NCI-H82 treated with DMSO at 0.1 percent for 48 hours (cell line): Measurements from ENCODE around the gene RIPOR1.

Experiments used
- DNase-seq: peaks from one replicate; lab custom pipeline; 2025; ENCODE audit not compliant: unreplicated experiment; lab: John Stamatoyannopoulos, UW

Gene RIPOR1

DNA sequence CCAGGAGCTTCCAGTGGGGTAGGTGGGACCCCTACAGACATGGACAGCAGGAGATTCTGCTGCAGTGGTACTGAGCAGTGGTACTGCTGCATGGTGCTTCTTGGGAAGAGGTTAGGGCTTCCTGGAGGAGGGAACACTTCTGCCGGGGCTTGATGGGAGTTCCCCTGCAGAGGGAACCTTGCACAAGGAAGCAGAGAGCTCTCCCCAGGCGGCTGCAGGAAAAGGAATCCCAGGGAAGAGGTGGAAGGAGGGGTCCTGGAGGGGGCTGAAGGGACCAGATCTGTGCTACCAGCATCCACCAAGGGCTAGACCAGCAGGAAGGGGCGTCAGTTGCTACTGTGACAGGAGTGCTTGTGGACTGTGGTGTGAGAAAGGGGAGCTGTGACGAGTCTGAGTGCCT lies 10.6 kb downstream of the RIPOR1 start:
- no peak for DNase-seq

DNA sequence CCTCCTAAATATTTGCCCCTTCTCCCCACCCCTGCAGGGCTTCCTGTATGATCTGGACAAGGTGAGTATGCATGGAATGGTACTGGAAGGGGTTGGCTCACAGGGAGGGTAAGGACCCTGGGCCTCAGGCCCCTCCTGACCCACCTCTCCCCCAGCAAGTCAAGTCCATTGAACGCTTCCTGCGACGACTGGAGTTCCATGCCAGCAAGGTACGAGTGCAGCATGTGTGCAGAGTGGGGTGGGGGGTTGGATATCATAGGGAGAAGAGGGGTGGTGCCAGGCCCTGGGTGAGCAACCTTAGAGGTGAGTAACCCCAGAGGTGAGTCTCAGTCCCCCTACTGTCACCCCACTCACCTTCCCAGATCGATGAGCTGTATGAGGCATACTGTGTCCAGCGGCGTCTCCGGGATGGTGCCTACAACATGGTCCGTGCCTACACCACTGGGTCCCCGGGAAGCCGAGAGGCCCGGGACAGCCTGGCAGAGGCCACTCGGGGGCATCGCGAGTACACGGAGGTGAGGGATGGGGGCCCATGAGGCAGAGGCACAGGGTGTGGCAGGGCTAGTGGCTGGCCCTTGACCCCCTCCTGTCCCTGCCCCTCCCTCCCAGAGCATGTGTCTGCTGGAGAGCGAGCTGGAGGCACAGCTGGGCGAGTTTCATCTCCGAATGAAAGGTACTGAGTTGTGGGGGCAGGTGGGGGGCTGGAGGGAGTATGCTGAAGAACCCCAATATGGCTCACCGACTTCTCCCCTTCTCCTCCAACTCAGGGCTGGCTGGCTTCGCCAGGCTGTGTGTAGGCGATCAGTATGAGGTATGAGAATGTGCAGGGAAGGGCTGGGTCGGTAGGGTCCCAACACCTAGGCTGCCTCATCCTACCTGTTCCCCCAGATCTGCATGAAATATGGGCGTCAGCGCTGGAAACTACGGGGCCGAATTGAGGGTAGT lies 11.3 kb downstream of the RIPOR1 start:
- DNase-seq: no peak

DNA sequence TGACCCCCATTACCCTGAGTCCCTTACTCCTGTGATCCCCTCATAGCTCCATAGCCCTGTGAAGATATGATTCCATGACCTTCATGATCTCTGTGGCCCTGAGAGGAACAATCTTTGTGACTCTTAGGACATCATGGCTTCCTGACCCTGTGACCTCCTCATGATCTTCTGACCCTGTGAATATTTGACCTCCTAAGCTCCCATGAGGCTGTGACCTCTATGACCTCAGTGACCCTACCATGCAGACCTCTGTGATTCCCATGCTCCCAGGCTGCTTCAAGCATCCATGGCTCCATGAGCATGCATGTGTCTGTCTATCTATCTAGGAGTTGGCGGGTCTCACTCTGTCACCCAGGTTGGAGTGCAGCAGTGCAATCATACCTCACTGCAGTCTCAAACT lies 12.1 kb downstream of the RIPOR1 start:
- DNase-seq: no peak

DNA sequence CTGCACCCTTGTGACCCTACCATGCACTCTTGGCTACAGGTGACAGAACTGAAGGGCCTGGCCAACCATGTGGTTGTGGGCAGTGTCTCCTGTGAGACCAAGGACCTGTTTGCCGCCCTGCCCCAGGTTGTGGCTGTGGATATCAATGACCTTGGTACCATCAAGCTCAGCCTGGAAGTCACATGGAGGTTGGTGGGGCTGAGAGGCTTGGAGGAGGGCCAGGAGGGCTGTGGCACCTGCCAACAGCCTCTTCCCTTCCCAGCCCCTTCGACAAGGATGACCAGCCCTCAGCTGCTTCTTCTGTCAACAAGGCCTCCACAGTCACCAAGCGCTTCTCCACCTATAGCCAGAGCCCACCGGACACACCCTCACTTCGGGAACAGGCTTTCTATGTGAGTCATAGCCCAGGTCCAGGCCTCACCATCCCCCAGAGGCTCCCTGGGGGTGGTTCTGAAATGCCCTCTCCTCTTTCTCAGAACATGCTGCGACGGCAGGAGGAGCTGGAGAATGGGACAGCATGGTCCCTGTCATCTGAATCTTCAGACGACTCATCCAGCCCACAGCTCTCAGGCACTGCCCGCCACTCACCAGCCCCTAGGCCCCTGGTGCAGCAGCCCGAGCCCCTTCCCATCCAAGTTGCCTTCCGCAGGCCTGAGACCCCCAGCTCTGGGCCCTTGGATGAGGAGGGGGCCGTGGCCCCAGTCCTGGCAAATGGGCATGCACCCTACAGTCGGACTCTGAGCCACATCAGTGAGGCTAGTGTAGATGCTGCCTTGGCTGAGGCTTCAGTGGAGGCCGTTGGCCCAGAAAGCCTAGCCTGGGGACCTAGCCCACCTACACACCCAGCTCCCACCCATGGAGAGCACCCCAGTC lies 13.0 kb downstream of the RIPOR1 start:
- no peak for DNase-seq

DNA sequence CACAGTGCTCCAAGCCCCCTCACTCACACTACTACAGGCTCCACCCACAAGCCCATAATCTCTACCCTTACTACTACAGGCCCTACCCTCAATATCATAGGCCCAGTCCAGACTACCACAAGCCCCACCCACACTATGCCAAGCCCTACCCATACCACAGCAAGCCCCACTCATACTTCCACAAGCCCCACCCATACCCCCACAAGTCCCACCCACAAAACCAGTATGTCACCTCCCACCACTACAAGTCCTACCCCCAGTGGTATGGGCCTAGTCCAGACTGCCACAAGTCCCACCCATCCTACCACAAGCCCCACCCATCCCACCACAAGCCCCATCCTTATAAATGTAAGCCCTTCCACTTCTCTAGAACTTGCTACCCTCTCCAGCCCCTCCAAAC lies 13.8 kb downstream of the RIPOR1 start:
- peak; percentile 14 for DNase-seq

DNA sequence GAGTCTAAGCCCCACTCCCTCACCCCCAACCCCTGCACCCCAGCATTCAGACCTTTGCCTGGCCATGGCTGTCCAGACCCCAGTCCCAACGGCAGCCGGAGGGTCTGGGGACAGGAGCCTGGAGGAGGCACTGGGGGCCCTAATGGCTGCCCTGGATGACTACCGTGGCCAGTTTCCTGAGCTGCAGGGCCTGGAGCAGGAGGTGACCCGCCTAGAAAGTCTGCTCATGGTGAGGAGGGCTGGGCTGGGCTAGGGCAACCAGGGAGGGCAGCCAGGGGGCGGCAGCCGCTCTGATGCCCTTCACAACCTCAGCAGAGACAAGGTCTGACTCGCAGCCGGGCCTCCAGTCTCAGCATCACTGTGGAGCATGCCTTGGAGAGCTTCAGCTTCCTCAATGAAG lies 14.4 kb downstream of the RIPOR1 start:
- no peak for DNase-seq

DNA sequence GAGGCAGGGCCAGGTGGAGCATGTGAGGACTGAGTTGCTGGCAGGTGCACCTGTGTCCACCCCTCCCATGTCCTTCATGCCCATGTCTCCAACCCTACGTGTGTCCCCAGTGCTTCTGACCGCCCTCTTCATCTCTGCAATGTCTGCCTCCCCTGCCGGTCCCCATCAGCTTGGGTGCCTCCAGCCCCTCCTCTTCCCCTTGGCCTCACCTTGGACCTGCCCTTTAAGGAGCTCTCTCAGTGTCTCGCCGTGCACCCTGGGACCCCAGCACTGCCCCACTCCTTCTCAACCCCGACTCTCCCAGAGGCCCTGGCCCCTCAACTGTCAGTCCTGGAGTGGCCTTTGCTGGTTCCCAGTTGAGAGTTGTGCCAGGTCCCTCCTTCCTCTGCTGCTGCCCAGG lies 15.0 kb downstream of the RIPOR1 start:
- no peak for DNase-seq

DNA sequence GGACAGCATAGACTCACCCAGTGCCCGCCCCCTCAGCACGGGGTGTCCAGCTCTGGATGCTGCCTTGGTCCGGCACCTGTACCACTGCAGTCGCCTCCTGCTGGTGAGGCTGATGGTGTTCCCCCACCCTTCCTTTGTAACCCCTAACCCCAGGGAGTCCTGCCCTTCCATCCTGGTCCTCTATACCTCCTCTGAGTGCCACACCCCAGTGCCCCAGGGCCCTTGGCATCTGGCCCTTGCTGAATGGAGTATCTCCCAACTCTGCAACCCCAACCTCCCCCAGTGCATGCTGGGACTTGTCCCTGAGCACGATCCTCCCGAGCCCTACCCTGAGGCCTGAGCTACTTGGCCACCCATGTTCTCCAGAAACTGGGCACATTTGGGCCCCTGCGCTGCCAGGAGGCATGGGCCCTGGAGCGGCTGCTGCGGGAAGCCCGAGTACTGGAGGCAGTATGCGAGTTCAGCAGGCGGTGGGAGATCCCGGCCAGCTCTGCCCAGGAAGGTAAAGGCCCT lies 15.8 kb downstream of the RIPOR1 start:
- no peak for DNase-seq

DNA sequence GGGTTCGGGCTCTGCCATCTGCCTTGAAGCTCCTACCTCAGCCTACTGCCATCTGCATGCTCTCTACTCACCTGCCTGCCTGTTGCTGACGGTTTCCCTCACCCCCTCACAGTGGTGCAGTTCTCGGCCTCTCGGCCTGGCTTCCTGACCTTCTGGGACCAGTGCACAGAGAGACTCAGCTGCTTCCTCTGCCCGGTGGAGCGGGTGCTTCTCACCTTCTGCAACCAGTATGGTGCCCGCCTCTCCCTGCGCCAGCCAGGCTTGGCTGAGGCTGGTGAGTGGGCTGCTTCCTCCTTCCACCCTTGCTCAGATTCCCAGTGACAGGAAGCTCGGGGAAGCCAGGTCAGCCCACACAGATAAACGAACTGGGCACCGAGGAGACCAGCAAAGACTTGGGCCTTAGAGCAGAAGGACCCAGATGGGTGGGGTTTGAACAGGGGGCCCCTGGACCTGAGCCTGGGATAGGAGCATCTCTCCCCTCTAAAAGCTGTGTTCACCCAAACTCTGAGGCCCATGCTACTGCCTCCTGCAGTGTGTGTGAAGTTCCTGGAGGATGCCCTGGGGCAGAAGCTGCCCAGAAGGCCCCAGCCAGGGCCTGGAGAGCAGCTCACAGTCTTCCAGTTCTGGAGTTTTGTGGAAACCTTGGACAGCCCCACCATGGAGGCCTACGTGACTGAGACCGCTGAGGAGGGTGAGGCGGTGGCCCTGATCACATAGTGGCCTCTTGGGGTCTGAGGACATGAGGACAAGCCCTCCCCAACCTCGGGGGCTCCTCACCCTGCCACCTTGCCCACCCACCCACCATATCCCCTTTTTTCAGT lies 16.4 kb downstream of the RIPOR1 start:
- no peak for DNase-seq

DNA sequence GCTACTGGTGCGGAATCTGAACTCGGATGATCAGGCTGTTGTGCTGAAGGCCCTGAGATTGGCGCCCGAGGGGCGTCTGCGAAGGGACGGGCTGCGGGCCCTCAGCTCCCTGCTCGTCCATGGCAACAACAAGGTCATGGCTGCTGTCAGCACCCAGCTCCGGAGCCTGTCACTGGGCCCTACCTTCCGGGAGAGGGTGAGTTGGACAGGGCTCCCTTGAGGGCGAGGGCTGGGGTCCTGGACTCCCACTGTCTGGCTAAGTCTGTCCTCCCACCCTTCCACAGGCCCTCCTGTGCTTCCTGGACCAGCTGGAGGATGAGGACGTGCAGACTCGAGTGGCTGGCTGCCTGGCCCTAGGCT lies 17.0 kb downstream of the RIPOR1 start:
- no peak for DNase-seq

DNA sequence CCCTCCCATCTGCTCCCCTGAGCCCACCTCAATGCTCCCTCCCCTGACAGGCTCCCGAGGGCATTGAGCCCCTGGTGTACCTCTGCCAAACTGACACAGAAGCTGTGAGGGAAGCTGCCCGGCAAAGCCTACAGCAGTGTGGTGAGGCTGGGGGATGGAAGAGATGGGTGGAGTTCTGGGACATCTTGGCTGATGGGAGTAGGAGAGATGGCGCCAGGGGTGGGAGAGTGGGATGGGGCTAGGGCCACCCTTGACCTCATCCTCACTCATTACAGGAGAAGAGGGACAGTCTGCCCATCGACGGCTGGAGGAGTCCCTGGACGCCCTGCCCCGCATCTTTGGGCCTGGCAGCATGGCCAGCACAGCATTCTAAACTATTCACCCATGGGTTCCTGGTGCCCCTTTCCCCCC lies 17.5 kb downstream of the RIPOR1 start:
- DNase-seq: no peak

DNA sequence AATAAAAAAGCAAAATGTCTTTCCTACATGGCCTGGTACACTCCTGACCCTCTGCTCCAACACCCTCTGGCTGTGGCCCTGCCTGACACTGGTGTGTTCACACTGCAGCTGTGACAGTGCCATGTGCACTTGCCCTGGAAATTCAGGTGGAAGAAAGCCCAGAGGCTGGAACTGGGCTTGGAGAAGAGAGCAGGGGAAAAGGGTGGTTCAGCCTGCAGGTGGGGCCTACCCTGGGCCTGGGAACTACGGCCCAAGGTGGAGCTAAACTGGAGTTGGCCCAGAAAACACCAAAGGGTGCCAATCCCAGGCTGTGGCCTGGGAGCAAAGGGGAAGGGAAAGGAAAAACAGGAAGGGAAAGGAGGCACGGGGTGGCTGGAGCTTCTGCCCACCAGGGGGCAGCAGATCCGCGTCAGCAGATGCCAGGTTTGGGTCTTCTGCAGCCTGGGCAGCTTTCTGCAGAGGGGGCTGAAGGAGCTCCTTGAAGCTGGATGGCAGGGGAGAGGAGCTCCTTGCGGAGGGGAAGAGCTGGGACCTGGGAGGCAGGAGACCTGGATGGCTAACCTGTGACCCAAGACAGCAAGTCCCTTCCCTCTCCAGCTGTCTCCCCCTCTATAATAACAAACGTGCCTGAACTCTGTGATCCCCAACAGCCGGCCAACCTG lies 18.3 kb downstream of the RIPOR1 start:
- no peak for DNase-seq

DNA sequence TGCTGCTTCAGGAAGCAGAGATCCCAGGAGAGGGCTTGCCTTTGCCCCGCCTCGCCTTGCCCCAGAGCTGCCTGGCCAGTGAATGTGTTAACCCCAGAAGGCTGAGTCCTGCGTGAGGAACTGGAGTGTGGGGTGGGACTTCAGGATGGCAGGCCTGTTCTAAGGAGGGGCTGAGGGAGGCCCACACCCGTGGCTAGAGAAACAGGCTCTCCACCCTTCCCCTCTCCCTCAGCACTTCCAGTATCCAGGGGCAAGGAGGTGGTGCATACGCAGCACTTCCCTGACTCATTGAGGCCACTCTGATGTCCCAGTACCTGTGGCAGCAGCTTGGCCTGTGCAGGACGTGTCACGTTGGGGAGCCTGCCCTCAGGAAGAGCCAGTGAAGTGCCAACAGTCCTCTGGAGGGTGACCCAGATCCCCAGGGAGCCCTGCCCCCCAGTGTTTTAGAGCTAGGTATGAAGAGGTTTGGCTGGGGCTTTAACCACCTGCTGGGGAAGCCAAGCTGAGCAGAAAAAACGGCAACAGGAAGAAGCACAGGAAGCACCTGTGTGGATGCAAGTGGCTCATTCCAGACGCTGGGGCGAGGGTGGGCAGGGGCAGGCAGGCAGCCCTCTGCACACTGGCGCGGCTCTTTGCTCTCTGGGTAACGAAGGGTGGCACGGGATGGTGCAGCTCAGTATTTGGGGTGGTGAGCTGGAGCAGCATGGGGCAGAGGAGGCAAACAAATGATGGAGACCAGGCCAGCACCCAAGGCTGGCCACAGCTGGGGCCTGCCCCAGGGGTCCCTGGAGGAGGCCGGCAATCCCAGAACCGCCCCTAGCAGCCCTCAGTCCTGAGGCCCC lies 19.0 kb downstream of the RIPOR1 start:
- DNase-seq: no peak

DNA sequence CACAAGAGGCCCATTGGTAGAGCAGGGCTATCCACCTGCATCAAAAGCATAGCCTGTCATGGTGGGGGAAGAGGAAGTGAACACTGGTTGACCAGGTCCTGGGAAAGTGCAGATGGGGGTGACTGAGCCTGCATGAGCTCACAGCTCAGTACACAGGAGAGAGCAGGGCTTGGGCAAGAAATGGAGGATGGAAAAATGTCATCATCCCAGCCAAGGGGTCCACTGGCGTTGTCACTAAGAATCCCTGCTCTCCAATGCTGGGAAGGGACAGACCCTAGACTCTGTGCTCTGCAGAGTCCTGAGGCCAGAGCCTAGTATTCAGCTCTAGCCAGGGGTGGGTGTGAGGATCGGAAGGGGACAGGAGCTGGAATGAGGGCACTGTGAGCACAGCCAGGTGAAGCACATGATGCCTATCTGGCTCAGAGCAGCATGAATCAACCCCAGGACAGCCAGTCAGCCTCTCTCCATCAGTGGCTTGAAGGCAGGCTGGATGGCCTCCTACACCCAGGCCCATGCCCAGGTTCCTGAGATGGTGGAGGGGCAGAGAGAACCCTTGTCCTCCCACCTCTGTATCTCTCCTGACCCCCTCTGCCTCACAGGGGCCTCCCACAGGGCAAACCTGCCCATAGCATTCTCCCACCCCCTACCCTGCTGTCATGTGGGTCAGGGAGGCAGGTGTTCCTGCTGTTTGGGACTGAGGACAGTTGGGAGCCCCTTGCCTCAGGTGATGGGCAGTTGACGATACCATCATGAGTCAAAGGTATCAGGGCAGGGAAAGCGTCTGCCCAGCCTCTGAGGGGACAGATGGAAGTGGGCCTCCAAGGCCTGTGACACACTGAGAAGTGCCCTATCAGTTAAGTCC lies 19.9 kb downstream of the RIPOR1 start:
- no peak for DNase-seq

DNA sequence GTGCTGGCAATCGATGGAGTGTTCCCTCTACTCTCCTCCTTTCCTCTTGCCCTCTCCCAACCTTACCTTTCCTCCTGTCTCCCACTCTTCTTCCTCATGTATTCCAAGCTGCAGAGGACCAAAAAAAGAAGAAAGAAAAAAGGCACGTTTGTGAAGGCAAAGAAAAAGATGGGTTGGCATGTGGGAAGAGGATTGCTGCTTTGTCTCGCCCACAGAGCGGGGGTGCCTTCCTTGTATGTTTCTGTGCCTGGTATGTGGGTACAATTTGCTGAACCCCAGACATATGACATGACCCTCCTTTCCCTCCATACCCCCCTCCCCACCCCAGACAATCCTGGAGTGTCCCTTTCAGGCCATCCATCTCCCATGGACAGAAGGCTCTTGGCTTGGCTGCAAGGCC lies 20.6 kb downstream of the RIPOR1 start:
- DNase-seq: no peak

DNA sequence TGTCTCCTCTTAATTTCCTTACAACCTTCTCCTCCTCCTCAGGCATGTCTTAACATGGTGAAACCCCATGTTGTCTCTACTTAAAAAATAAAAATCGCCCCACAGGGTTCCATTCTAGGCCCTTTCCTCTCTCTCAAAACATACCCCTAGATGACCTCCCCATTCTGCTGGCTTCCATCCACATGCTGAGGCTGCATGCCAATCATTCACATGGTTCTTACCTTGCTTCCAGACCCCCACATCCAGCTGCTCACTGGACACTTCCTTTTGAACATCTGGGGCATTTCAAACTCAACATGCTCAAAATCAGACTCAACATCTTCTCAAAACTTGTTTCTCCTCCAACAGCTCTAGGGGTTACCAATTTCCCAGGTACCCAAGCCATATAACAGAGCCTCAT lies 21.3 kb downstream of the RIPOR1 start:
- DNase-seq: no peak

DNA sequence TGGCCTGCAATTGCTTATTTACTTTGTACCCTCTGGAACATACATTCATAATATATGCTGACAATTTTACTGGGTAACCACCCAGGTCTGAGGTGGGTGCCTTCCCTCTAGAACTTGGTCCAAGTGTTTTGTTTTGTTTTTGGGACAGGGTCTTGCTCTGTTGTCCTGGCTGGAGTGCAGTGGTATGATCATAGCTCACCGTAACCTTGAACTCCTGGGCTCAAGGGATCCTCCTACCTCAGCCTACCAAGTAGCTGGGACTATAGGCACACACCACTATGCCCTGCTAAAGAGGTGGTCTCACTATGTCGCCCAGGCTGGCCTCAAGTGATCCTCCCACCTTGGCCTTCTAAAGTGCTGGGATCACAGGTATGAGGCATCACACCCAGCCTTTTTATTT lies 22.5 kb downstream of the RIPOR1 start:
- no peak for DNase-seq

DNA sequence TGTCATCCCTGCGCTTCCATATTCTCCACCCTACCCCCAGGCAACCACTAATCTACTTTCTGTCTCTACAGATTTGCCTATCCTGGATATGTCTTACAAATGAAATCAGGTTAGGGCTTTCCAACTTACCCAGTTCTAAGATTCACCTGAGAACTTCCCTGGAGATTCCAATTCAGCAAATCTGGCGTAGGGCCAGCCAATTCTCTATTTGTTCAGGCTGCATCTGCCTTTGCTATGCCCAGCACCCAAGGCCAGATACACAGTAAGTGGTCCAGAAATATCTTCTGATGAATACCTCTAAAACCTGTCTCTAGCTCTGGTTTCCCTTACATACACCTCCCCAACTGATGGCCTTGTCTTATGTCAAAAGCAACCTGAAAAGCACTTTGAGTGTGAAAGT lies 23.3 kb downstream of the RIPOR1 start:
- no peak for DNase-seq

DNA sequence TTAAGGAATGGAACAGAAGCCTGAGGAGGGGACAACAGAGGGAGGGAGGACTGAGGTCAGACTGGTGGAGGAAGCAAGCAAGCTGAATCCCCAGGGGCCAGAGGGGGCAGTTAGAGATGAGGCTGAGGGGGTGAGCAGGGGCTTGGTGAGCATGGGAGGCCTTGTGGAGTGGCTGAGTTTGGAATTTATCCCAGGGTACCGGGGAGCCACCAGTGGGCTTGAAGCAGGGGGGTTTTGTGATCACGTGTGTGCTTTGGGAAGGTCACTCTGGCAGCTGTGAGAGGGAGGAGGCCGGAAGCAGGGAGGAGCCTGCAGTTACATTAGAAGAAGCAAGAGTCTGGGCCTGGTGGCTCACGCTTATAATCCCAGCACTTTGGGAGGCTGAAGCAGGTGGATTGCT lies 23.8 kb downstream of the RIPOR1 start:
- DNase-seq: peak; percentile 28
